ENCODE data around the gene SEMA5B. TPM values are rescaled to one million over a fixed set of nuclear protein-coding genes. Genes with fewer than 3 reads are reported as not detected.

SEMA5B gene
- total RNA-seq, 1 experiment from 2014 or later, result 9.4 TPM

GRCh38 chr3:122907471-122907870, 120.1 kb downstream of the SEMA5B start:
- no peaks in the 10 kb centered on the region for H3K9me3 Mint-ChIP-seq

More at GRCh38 chr3:122907471-122907870, 120.1 kb downstream of the SEMA5B start:
- no peak overlapping the region for H3K27ac ChIP-seq (ENCODE audit: insufficient read length, low read depth, low read length)
- no peak overlapping the region for H3K14ac ChIP-seq (ENCODE audit: insufficient read depth, low read length)
- H3K18ac ChIP-seq (ENCODE audit: insufficient read length, low read depth, low read length), result no peak overlapping the region
- no peak overlapping the region for H3K56ac ChIP-seq (ENCODE audit: insufficient read length, low read depth, low read length)
- H3T11ph ChIP-seq (ENCODE audit: low read length), result no peak overlapping the region
- H3K27me3 ChIP-seq (ENCODE audit: insufficient read depth, low read length), result no peaks in the 10 kb centered on the region
- no peak overlapping the region for H2AK5ac ChIP-seq (ENCODE audit: insufficient read length, low read length)
- H3K79me2 ChIP-seq (ENCODE audit: insufficient read depth, low read length), result no peaks in the 10 kb centered on the region
- H2BK12ac ChIP-seq (ENCODE audit: insufficient read length, low read depth, low read length), result no peak overlapping the region
- H4K20me1 ChIP-seq (ENCODE audit: control insufficient read depth, insufficient read depth, insufficient read length), result no peaks in the 10 kb centered on the region
- WGBS (ENCODE audit: extremely low coverage, insufficient read length, low lambda C conversion rate), result no CpG with 5 or more reads among the region's 4 CpGs
- no peak overlapping the region for H3K4me2 ChIP-seq (ENCODE audit: insufficient read depth, insufficient read length, low read length)
- no peak overlapping the region for H3K9ac ChIP-seq (ENCODE audit: extremely low read depth, insufficient read length, low read length)
- H3K23me2 ChIP-seq (ENCODE audit: insufficient read length, low read depth, low read length, poor library complexity, severe bottlenecking), result no peaks in the 10 kb centered on the region
- no peak for DNase-seq
- H2BK20ac ChIP-seq (ENCODE audit: low read depth, low read length, poor library complexity, severe bottlenecking), result no peak overlapping the region
- no peaks in the 10 kb centered on the region for H3K79me1 ChIP-seq (ENCODE audit: insufficient read depth, low read depth, low read length, poor library complexity, severe bottlenecking)
- H3K9me3 ChIP-seq (ENCODE audit: control insufficient read depth, low read depth, low read length), result no peaks in the 10 kb centered on the region
- H2BK120ac ChIP-seq (ENCODE audit: low read depth, low read length, poor library complexity, severe bottlenecking), result no peak overlapping the region
- no peak overlapping the region for H4K8ac ChIP-seq (replicated peaks; ENCODE audit: insufficient read length, low read depth, low read length)
- H3K4ac ChIP-seq (ENCODE audit: low read depth, low read length), result no peak overlapping the region
- Mint-ChIP-seq H3K27ac (no peak overlapping the region), H3K36me3 (ENCODE audit: insufficient read depth in 1 of 3, low read depth in 3 of 3) (peaks cover 0 to 13% (median 3%) of the 10 kb centered on the region in 3 experiments; a peak in 3 of 7 replicates), H3K27me3 (ENCODE audit: low read depth) (no peaks in the 10 kb centered on the region; the same call in 1 of the 2 replicates), H3K4me1 (peaks cover 0 to 14% of the 10 kb centered on the region in 2 experiments; a peak in 2 of 4 replicates), H3K4me3 (no peak overlapping the region)
- no peak overlapping the region for H3K23ac ChIP-seq (ENCODE audit: insufficient read length, low read depth, low read length)
- no peak overlapping the region for H2BK5ac ChIP-seq (ENCODE audit: insufficient read length, low read length)
- no peak overlapping the region for H4K5ac ChIP-seq (ENCODE audit: insufficient read length, low read depth, low read length)
- H2AFZ ChIP-seq (ENCODE audit: low read length), result no peak overlapping the region
- TF ChIP-seq CTCF (conservative IDR thresholded peaks at IDR 0.05), result no peak
- no peaks in the 10 kb centered on the region for H3K4me1 ChIP-seq (ENCODE audit: insufficient read depth, low read length)
- H2BK15ac ChIP-seq (ENCODE audit: low read depth, low read length), result no peak overlapping the region
- H4K91ac ChIP-seq (ENCODE audit: insufficient read length, low read depth, low read length), result no peak overlapping the region

Data from H9 (cell line).